Measurements from ENCODE around the gene ORC5. TPM values are rescaled to one million over a fixed set of nuclear protein-coding genes. Genes with fewer than 3 reads are reported as not detected.
"Not testable (repeated sequence)": the region's sequence is repeated elsewhere in the genome, so short reads cannot be mapped to it uniquely, and the experiment has no call there.

Gene ORC5
- total and polyA plus RNA-seq, 2 experiments from 2014 or later: 23.3 to 24.9 TPM

- Histone ChIP-seq H3K27me3 (replicated peaks; ENCODE audit: insufficient read depth) (no peaks in the 10 kb centered on the region), H3K4me2 (ENCODE audit: unreplicated experiment) (no peak overlapping the region), H3K9me3 (ENCODE audit: low read depth) (no peaks in the 10 kb centered on the region), H3K36me3 (ENCODE audit: low read depth) (peaks cover 52% of the 10 kb centered on the region), H4K20me1 (ENCODE audit: insufficient read depth) (no peaks in the 10 kb centered on the region), H3K9ac (no peak overlapping the region), H3K79me2 (ENCODE audit: insufficient read depth) (peaks cover 15% of the 10 kb centered on the region), H3K4me3 (no peak overlapping the region), H3K9me2 (ENCODE audit: insufficient read depth) (no peaks in the 10 kb centered on the region), H3K27ac (no peak overlapping the region), H3K4me1 (ENCODE audit: insufficient read depth) (peaks cover 5% of the 10 kb centered on the region; the same call in 1 of the 2 replicates), H2AFZ (no peak overlapping the region), H3F3A (ENCODE audit: insufficient read depth) (no peaks in the 10 kb centered on the region)
- in situ Hi-C loops (cut with MboI): no loop called here
- TF ChIP-seq EZH2phosphoT487 (IDR thresholded peaks at IDR 0.05; ENCODE audit: insufficient read depth, low read depth): no peak
- no peak for TF ChIP-seq EZH2 (IDR thresholded peaks at IDR 0.05; ENCODE audit: insufficient read depth, poor library complexity, severe bottlenecking)
- DNase-seq: no peak
- WGBS, 2 experiments (ENCODE audit: low coverage in 1 of 2, low lambda C conversion rate in 2 of 2, missing lambda C conversion rate in 2 of 2): 96 to 97% methylated on average over 1 of the region's 1 CpG
Measured at GRCh38 chr7:104192434-104192833, 15.4 kb downstream of the ORC5 start.

- H3F3A ChIP-seq (ENCODE audit: insufficient read depth): no peaks in the 10 kb centered on the region
- H3K4me1 ChIP-seq (ENCODE audit: insufficient read depth): no peaks in the 10 kb centered on the region
- H3K36me3 ChIP-seq (ENCODE audit: low read depth): peaks cover 45% of the 10 kb centered on the region
- in situ Hi-C loops (cut with MboI): no loop called here
- no peaks in the 10 kb centered on the region for H3K9me2 ChIP-seq (ENCODE audit: insufficient read depth)
- H3K9me3 ChIP-seq (ENCODE audit: low read depth): no peaks in the 10 kb centered on the region
- no peak overlapping the region for H3K4me3 ChIP-seq
- H3K9ac ChIP-seq: no peak overlapping the region
- no peak overlapping the region for H3K4me2 ChIP-seq (ENCODE audit: unreplicated experiment)
- no peak overlapping the region for H2AFZ ChIP-seq
- DNase-seq: no peak
- no peaks in the 10 kb centered on the region for H3K79me2 ChIP-seq (ENCODE audit: insufficient read depth)
- 34 to 43% methylated on average over 3 of the region's 3 CpGs for WGBS, 2 experiments (ENCODE audit: low coverage in 1 of 2, low lambda C conversion rate in 2 of 2, missing lambda C conversion rate in 2 of 2)
- no peaks in the 10 kb centered on the region for H3K27me3 ChIP-seq (replicated peaks; ENCODE audit: insufficient read depth)
- H3K27ac ChIP-seq: no peak overlapping the region
- H4K20me1 ChIP-seq (ENCODE audit: insufficient read depth): no peaks in the 10 kb centered on the region
- TF ChIP-seq EZH2phosphoT487 (IDR thresholded peaks at IDR 0.05; ENCODE audit: insufficient read depth, low read depth): no peak
- TF ChIP-seq EZH2 (IDR thresholded peaks at IDR 0.05; ENCODE audit: insufficient read depth, poor library complexity, severe bottlenecking): no peak
Measured at GRCh38 chr7:104185346-104185745, 22.5 kb downstream of the ORC5 start.

- H3K9me2 ChIP-seq (ENCODE audit: insufficient read depth): no peaks in the 10 kb centered on the region
- in situ Hi-C loops (cut with MboI): no loop called here
- no peak overlapping the region for H2AFZ ChIP-seq
- DNase-seq: no peak
- H3K27ac ChIP-seq: no peak overlapping the region
- H3K9me3 ChIP-seq (ENCODE audit: low read depth): no peaks in the 10 kb centered on the region
- H3K79me2 ChIP-seq (ENCODE audit: insufficient read depth): no peaks in the 10 kb centered on the region
- no peak overlapping the region for H3K4me2 ChIP-seq (ENCODE audit: unreplicated experiment)
- no peaks in the 10 kb centered on the region for H3K4me1 ChIP-seq (ENCODE audit: insufficient read depth)
- H4K20me1 ChIP-seq (ENCODE audit: insufficient read depth): no peaks in the 10 kb centered on the region
- no peak for TF ChIP-seq EZH2 (IDR thresholded peaks at IDR 0.05; ENCODE audit: insufficient read depth, poor library complexity, severe bottlenecking)
- TF ChIP-seq EZH2phosphoT487 (IDR thresholded peaks at IDR 0.05; ENCODE audit: insufficient read depth, low read depth): no peak
- no peak overlapping the region for H3K9ac ChIP-seq
- H3K27me3 ChIP-seq (replicated peaks; ENCODE audit: insufficient read depth): no peaks in the 10 kb centered on the region
- H3K4me3 ChIP-seq: no peak overlapping the region
- H3K36me3 ChIP-seq (ENCODE audit: low read depth): peaks cover 49% of the 10 kb centered on the region
- 96 to 99% methylated on average over 2 of the region's 2 CpGs for WGBS, 2 experiments (ENCODE audit: low coverage in 1 of 2, low lambda C conversion rate in 2 of 2, missing lambda C conversion rate in 2 of 2)
- H3F3A ChIP-seq (ENCODE audit: insufficient read depth): no peaks in the 10 kb centered on the region
Measured at GRCh38 chr7:104179178-104179577, 28.6 kb downstream of the ORC5 start.

GRCh38 chr7:104177565-104178083 lies 30.2 kb downstream of the ORC5 start:
- H3K4me1 ChIP-seq (ENCODE audit: insufficient read depth); in situ Hi-C loops (cut with MboI); H3K27ac ChIP-seq; H3K9ac ChIP-seq; H2AFZ ChIP-seq; H3K9me3 ChIP-seq (ENCODE audit: low read depth); H3K4me3 ChIP-seq; H3K79me2 ChIP-seq (ENCODE audit: insufficient read depth); H3F3A ChIP-seq (ENCODE audit: insufficient read depth); H3K27me3 ChIP-seq (replicated peaks; ENCODE audit: insufficient read depth); H4K20me1 ChIP-seq (ENCODE audit: insufficient read depth); DNase-seq; H3K9me2 ChIP-seq (ENCODE audit: insufficient read depth); H3K4me2 ChIP-seq (ENCODE audit: unreplicated experiment): not testable (repeated sequence)
- H3K36me3 ChIP-seq (ENCODE audit: low read depth): peaks cover 39% of the 10 kb centered on the region
- WGBS, 2 experiments (ENCODE audit: low coverage in 1 of 2, low lambda C conversion rate in 2 of 2, missing lambda C conversion rate in 2 of 2): 96 to 99% methylated on average over 6 of the region's 6 CpGs

- TF ChIP-seq EZH2 (IDR thresholded peaks at IDR 0.05; ENCODE audit: insufficient read depth, poor library complexity, severe bottlenecking) (no peak), EZH2phosphoT487 (IDR thresholded peaks at IDR 0.05; ENCODE audit: insufficient read depth, low read depth) (no peak)
- no peak overlapping the region for H3K4me3 ChIP-seq
- H3K36me3 ChIP-seq (ENCODE audit: low read depth): peaks cover 31% of the 10 kb centered on the region
- 75 to 77% methylated on average over 4 of the region's 4 CpGs for WGBS, 2 experiments (ENCODE audit: low coverage in 1 of 2, low lambda C conversion rate in 2 of 2, missing lambda C conversion rate in 2 of 2)
- H3K9me3 ChIP-seq (ENCODE audit: low read depth): no peaks in the 10 kb centered on the region
- no peaks in the 10 kb centered on the region for H3K9me2 ChIP-seq (ENCODE audit: insufficient read depth)
- no peak overlapping the region for H3K4me2 ChIP-seq (ENCODE audit: unreplicated experiment)
- H3K4me1 ChIP-seq (ENCODE audit: insufficient read depth): no peaks in the 10 kb centered on the region
- DNase-seq: no peak
- H3K27me3 ChIP-seq (replicated peaks; ENCODE audit: insufficient read depth): no peaks in the 10 kb centered on the region
- H3K79me2 ChIP-seq (ENCODE audit: insufficient read depth): no peaks in the 10 kb centered on the region
- H3K27ac ChIP-seq: no peak overlapping the region
- H3F3A ChIP-seq (ENCODE audit: insufficient read depth): no peaks in the 10 kb centered on the region
- H2AFZ ChIP-seq: no peak overlapping the region
- in situ Hi-C loops (cut with MboI): no loop called here
- H4K20me1 ChIP-seq (ENCODE audit: insufficient read depth): no peaks in the 10 kb centered on the region
- no peak overlapping the region for H3K9ac ChIP-seq
Measured at GRCh38 chr7:104176332-104176731, 31.5 kb downstream of the ORC5 start.

Data from GM23248 (cell line).